NCI-H187 (cell line): ENCODE data around the gene SLAMF6.
"Not testable (repeated sequence)": the region's sequence is repeated elsewhere in the genome, so short reads cannot be mapped to it uniquely, and the experiment has no call there.

Experiments used
- DNase-seq, 2 experiments: peaks; one replicate each; lab custom pipeline; 2025; lab: John Stamatoyannopoulos, UW

SLAMF6 gene

DNA sequence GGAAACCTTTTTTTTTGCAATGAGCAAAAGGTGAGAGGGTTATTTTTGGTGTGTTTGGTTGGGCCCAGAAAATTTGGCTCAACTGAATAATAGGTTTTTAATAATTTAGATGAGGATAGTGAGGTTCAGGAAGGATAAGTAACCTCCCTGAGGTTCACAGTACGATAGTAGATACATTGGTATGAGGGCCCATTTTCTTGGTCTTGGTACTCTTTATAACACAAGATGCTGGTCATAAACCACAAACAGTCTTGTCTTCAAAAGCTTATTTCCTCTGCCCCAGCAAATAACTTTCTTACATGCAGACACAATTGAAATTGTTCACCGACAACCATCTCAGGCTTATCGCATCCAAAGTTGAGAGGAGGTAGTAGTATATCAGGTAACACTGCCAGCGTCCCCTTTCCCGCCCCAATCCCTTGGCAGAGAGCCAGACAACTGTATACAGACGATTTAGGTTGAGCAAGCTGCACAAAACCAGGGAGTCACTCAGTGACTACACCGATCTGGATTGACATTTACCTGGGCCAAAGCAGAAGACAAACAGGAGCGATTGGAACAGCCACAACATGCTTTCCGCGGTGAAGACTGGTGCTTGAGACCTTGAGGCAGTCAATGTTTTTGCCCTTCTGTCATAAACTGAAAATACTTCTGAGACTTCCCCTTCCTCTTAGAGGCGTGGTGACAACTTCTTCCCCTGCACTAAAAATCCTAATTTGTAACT lies at the start of gene SLAMF6:
Gene SLAMF6, minus strand, starts transcription at position 634 of the 724 bp plus-strand sequence. Its CDS starts 63 bp downstream, at position 571.
- DNase-seq = no peak

DNA sequence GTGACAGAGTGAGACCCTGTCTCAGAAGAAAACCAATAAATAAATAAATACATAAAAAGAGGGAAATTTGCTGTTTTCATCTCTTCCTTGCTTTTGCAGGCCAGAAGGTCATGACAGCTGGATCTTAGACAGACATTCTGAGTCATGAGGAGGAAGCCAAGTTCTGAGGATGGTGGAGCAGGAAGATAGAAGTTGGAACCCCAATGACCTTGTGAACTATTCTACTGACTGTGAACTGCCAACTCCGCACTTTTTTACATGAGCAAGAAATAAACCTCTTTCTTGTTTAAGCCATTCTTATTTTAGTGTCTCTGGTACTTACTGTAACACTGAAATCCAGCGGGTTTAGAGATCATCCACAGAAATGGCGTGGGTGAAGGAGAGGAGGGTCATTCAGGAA lies 47.8 kb upstream of the SLAMF6 start:
- DNase-seq = no peak

GRCh38 chr1:160569806-160570205 lies 46.8 kb upstream of the SLAMF6 start:
- no peak for DNase-seq

GRCh38 chr1:160567858-160568682 lies 45.0 kb upstream of the SLAMF6 start:
- no peak for DNase-seq

DNA sequence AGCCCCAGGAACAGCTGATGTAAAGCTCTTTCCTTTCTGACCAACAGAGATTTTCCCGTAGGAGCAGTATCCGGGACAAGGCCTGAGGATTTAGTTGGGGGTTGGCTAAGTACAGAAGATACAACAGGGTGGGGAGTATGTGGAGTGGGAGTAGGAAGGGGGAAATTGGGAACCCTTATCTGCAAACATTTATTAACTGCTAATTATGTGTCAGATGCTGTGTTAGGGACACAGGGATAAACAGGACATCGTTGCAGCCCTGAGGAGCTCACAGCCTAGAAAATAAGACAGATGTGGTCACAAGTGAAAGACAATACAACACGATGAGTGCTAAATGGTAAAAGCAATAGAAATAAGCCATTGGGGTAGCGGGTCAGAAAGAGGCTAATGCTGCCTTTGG lies 44.3 kb upstream of the SLAMF6 start:
- no peak for DNase-seq

GRCh38 chr1:160565564-160565963 lies 42.5 kb upstream of the SLAMF6 start:
- no peak for DNase-seq

DNA sequence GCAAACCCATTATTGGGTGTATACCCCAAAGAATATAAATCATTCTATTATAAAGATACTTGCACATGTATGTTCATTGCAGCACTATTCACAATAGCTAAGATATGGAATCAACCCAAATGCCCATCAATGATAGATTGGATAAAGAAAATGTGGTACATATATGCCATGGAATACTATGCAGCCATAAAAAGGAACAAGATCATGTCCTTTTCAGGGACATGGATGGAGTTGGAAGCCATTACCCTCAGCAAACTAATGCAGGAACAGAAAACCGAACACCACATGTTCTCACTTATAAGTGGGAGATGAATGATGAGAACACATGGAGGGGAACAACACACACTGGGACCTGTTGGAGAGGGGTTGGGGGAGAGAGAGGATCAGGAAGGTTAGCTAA lies 40.2 kb upstream of the SLAMF6 start:
- not testable (repeated sequence) for DNase-seq

- not testable (repeated sequence) for DNase-seq
These were observed 39.7 kb upstream of the SLAMF6 start for GRCh38 chr1:160562745-160563144.

DNA sequence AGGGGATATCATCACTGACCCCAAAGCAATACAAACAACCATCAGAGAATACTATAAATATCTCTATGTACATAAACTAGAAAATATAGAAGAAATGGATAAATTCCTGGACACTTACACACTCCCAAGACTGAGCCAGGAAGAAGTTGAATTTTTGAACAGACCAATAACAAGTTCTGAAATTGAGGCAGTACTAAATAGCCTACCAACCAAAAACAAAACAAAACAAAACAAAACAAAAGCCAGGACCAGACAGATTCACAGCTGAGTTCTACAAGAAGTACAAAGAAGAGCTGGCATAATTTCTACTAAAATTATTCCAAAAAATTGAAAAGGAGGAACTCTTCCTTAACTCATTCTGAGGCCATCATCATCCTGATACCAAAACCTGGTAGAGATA lies 37.8 kb upstream of the SLAMF6 start:
- no peak for DNase-seq

DNA sequence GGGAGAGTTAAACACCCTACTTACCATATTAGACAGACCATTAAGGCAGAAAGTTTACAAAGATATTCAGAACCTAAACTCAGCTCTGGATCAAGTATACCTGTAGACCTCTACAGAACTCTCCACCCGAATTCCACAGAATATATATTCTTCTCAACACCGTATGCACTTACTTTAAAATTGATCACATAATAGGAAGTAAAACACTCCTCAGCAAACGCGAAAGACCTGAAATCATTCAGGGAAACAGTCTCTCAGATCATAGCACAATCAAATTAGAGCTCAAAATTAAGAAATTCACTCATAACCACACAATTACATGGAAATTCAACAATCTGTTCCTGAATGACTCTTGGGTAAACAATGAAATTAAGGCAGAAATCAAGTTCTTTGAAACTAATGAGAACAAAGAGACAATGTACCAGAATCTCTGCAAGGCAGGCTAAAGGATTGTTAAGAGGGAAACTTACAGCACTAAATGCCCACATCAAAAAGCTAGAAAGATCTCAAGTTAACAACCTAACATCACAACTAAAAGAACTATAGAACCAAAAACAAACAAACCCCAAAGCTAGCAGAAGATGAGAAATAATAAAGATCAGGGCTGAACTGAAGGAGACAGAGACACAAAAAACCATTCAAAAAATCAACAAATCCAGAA lies 37.1 kb upstream of the SLAMF6 start:
- no peak for DNase-seq

DNA sequence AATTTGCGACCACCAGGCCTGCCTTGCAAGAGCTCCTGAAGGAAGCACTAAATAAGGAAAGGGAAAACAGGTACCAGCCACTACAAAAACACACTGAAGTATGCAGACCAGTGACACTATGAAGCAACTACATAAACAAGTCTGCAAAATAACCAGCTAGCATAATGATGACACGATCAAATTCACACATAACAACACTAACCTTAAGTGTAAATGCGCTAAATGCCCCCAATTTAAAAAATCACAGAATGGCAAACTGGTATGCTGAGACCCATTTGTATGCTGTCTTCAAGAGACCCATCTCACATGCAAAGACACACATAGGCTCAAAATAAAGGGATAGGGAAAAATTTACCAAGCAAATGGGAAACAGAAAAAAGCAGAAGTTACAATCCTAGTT lies 36.4 kb upstream of the SLAMF6 start:
- not testable (repeated sequence) for DNase-seq

DNA sequence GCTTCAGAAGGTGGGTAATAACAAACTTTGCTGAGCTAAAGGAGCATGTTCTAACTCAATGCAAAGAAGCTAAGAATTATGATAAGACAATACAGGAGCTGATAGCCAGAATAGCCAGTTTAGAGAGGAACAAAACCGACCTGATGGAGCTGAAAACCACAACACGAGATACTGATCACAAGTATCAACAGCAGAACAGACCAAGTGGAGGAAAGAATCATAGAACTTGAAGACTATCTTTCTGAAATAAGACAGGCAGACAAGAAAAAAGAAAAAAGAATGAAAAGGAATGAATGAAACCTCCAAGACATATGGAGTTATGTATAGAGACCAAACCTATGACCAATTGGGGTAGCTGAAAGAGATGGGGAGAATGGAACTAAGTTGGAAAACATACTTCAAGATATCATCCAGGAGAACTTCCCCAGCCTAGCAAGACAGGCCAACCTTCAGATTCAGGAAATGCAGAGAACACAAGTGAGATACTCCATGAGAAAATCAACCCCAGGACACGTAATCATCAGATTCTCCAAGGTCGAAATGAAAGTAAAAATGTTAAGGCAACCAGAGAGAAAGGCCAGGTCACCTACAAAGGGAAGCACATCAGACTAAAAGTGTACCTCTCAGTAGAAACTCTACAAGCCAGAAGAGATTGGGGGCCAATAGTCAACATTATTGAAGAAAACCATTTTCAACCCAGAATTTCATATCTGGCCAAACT lies 35.8 kb upstream of the SLAMF6 start:
- no peak for DNase-seq

GRCh38 chr1:160553778-160554177 lies 30.7 kb upstream of the SLAMF6 start:
- DNase-seq = no peak

- DNase-seq = no peak
These were observed 29.4 kb upstream of the SLAMF6 start for GRCh38 chr1:160552425-160552824.

DNA sequence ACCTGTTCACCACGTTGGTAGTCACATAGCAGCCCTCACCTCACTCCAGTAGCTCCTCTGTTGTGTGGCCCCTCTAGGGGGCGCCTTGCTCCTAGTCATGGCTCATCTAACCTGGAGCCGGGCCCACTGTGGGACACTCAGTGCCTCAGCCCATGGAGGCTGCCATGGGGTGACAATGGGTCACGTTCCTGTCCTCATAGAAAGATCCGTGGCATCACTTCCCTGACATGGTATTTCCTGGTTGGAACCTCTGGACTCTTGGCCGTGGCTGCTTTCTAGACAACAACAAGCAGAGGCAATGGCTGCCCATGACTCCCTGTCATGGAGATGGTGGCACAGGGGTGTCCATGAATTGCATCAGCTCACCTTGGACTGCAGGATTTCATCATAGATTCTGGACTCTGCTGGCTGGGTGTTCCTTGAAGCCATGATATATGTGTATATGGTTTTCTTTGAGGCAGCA lies 27.5 kb upstream of the SLAMF6 start:
- no peak for DNase-seq

DNA sequence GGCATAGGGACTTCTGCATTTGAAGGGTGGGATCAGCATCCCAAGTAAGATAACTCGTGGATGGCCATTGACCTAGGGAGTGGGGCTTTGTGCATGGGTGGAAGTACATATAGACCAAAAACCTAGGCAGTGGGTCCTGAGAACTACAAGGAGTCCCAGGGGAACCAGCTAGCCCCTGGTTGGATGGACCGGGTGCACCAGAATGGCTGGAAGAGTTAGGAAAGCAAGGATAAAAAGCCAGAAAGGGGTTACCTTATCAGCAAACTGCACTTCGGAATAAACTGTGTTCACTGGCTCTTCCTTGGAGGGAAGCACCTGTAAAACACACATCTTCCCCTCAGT lies 26.6 kb upstream of the SLAMF6 start:
- DNase-seq = no peak

GRCh38 chr1:160548960-160549664 lies 26.1 kb upstream of the SLAMF6 start:
- no peak for DNase-seq

DNA sequence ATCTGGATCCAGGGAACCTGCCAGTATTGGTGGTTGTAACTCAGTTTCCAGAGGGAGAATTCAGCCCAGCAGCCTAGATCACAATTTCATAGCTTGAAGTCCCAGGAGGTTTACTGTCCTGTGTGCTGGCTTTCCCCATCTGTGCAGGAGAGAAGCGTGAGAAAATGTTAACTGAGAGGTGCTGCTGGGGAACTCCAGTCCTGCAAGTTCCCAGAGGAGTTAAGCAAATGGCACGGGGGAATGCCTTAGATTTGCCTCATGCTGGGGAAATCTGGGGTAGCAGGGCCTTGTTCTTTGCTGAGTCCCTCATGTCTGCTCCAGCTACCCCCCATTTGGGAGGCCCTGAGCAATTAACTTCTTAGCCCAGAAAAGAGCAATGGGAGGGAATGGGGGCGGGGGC lies 25.1 kb upstream of the SLAMF6 start:
- DNase-seq = no peak

DNA sequence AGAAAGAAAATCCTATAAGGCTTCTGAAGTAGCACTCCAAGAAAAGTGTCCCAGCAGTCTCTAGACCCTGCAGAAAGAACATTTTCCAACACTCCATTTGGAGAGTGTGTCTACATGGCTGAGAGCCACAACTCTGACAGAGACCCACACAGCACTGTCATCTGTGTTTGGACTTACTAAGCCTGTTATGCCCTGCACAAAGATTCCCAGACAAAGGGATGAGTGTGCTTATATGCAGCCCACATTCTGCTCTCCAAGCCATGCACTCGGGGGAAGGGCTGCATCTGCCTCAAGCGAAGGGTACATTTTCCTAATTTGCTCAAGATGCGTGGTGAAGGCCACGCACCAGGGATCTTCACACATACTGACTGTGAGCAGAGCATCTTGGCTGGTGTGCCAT lies 24.4 kb upstream of the SLAMF6 start:
- no peak for DNase-seq

DNA sequence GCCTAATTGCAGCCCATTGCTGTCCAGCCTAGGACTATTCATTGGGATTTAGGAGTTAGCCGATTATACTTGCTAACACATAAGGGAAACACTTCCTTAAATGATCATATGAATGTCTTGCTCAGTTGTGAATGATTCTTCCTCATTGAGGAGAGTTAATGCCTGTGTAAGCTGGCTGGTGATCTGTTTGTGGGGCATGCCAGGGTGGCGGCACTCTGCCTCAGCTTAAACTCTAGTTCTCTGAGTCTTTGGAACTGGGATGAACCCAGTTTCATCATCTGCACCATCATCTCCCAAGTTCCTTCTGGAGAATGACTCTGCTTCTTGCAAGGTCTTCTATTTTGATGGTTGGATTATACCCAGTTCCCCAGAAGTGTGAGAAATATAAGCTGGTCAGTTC lies 23.9 kb upstream of the SLAMF6 start:
- DNase-seq = no peak

DNA sequence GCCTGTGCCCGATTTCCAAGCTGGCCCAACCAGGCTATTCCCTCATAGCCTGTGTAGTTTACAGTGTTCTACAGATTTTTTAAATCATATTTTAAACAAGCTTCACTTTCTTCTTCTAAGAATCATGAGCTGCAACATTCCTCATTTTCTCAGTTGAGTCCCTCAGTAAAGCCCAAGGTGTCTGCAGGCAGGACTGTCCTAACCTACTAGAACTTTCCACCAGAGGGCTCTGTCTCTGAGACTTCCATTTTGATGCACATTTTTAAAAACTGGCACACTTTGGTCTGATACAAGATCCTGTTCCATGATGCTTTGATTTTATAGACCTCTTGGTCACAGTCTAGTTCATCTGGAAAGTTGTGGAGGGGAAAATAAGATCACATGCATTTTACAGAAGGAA lies 21.6 kb upstream of the SLAMF6 start:
- DNase-seq = no peak
